Esophagus squamous epithelium (tissue), 4 donors: ENCODE data around the gene KLRB1.
"Not testable (repeated sequence)": the region's sequence is repeated elsewhere in the genome, so short reads cannot be mapped to it uniquely, and the experiment has no call there.

ENCODE experiments used
- CTCF ChIP-seq, 6 experiments: fragments of 450-650 bp in 4 of 6; fragments of 200-600 bp in 2 of 6; sonication (generic) in 2 of 6; IDR thresholded peaks; one replicate each; pipeline ENCODE4 v1.5.1; 2016 to 2019; ENCODE audit warnings: antibody characterized with exemption in 6 of 6, mild to moderate bottlenecking in 4 of 6, moderate library complexity in 4 of 6
- POLR2A ChIP-seq, 4 donors: fragments of 450-650 bp; IDR thresholded peaks; one replicate each; pipeline ENCODE4 v1.6.1; 2017; ENCODE audit warnings: antibody characterized with exemption in 4 of 4, mild to moderate bottlenecking in 4 of 4, moderate library complexity in 3 of 4

DNA sequence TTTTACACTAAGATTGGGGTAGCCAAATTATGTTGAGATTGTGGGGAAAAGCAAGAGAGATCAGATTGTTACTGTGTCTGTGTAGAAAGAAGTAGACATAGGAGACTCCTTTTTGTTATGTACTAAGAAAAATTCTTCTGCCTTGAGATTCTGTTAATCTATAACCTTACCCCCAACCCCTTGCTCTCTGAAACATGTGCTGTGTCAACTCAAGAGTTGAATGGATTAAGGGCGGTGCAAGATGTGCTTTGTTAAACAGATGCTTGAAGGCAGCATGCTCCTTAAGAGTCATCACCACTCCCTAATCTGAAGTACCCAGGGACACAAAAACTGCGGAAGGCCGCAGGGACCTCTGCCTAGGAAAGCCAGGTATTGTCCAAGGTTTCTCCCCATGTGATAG is 7.3 kb downstream of the KLRB1 start:
- TF ChIP-seq CTCF, POLR2A (IDR thresholded peaks at IDR 0.05): not testable (repeated sequence)
